GM19452 (cell line): ENCODE results near the gene TMEM178B.
"Not testable (repeated sequence)": the region's sequence is repeated elsewhere in the genome, so short reads cannot be mapped to it uniquely, and the experiment has no call there.

Experiments used
- ATAC-seq: cut with Tn5 transposase; IDR thresholded peaks from one replicate; pipeline ENCODE4 v1.9.1; 2021; ENCODE audit not compliant: unreplicated experiment

Gene TMEM178B

GRCh38 chr7:141181812-141182211 is 107.9 kb downstream of the TMEM178B start:
- no peak for ATAC-seq

GRCh38 chr7:141184532-141185190 is 110.8 kb downstream of the TMEM178B start:
- no peak for ATAC-seq

GRCh38 chr7:141185369-141185967 is 111.6 kb downstream of the TMEM178B start:
- ATAC-seq: no peak

GRCh38 chr7:141189231-141189630 is 115.4 kb downstream of the TMEM178B start:
- no peak for ATAC-seq

- ATAC-seq: no peak
Observed at GRCh38 chr7:141190495-141190894, 116.6 kb downstream of the TMEM178B start.

GRCh38 chr7:141191277-141191676 is 117.4 kb downstream of the TMEM178B start:
- ATAC-seq: no peak

- ATAC-seq: no peak
Observed at GRCh38 chr7:141193066-141193465, 119.2 kb downstream of the TMEM178B start.

GRCh38 chr7:141195722-141196121 is 121.9 kb downstream of the TMEM178B start:
- ATAC-seq: not testable (repeated sequence)

GRCh38 chr7:141198194-141198958 is 124.5 kb downstream of the TMEM178B start:
- no peak for ATAC-seq

GRCh38 chr7:141200191-141201108 is 126.6 kb downstream of the TMEM178B start:
- no peak for ATAC-seq

GRCh38 chr7:141201145-141201885 is 127.5 kb downstream of the TMEM178B start:
- no peak for ATAC-seq

GRCh38 chr7:141202535-141202934 is 128.7 kb downstream of the TMEM178B start:
- ATAC-seq: no peak

- no peak for ATAC-seq
Observed at GRCh38 chr7:141203177-141203576, 129.3 kb downstream of the TMEM178B start.

GRCh38 chr7:141203586-141203985 is 129.7 kb downstream of the TMEM178B start:
- no peak for ATAC-seq

GRCh38 chr7:141207661-141208060 is 133.8 kb downstream of the TMEM178B start:
- no peak for ATAC-seq

GRCh38 chr7:141208539-141208938 is 134.7 kb downstream of the TMEM178B start:
- ATAC-seq: no peak

GRCh38 chr7:141209454-141209853 is 135.6 kb downstream of the TMEM178B start:
- no peak for ATAC-seq

GRCh38 chr7:141210862-141211261 is 137.0 kb downstream of the TMEM178B start:
- ATAC-seq: no peak

- no peak for ATAC-seq
Observed at GRCh38 chr7:141213226-141213625, 139.4 kb downstream of the TMEM178B start.

- ATAC-seq: no peak
Observed at GRCh38 chr7:141217938-141218337, 144.1 kb downstream of the TMEM178B start.
